ENCODE measurements around the gene GREB1.

DNA sequence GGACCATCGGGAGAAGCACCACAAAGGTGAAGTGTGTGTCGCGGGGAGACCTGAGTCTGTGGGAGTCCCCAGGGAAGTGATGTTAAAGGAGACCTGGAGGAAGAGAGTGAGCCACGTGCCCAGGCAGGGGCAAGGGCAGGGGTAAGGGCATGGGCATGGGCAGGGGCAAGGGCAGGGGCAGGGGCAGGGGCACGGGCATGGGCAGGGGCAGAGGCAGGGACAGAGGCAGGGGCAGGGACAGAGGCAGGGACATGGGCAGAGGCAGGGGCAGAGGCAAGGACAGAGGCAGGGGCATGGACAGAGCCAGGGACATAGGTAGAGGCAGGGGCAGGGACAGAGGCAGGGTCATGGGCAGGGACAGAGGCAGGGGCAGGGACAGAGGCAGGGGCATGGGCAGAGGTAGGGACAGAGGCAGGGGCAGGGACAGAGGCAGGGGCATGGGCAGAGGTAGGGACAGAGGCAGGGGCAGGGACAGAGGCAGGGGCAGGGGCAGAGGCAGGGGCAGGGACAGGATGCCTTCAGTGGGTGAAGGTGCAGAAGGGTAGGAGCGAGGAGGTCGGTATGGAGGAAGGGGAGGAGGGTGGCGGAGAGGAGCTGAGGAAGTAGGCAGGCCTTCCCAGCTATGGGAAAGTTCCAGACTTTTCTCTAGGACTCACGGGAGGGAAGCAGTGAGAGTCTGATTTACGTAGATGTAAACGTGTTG lies 102.9 kb downstream of the GREB1 start:
- TF ChIP-seq TAF1 (IDR thresholded peaks at IDR 0.05; ENCODE audit: low read depth) = no peak
- TF ChIP-seq REST (IDR thresholded peaks at IDR 0.05; ENCODE audit: low read depth) = no peak
- TF ChIP-seq, protein P1, sequence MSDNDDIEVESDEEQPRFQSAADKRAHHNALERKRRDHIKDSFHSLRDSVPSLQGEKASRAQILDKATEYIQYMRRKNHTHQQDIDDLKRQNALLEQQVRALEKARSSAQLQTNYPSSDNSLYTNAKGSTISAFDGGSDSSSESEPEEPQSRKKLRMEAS (IDR thresholded peaks at IDR 0.05) = no peak
- TF ChIP-seq TCF12 (IDR thresholded peaks at IDR 0.05; ENCODE audit: low read depth) = no peak
- no peak for TF ChIP-seq NFIC (IDR thresholded peaks at IDR 0.05)
- no peak for TF ChIP-seq RAD21 (IDR thresholded peaks at IDR 0.05; ENCODE audit: low read depth)
- no peak for TF ChIP-seq FOXM1 (IDR thresholded peaks at IDR 0.05; ENCODE audit: borderline replicate concordance, low read depth)
- TF ChIP-seq EP300 (IDR thresholded peaks at IDR 0.05; ENCODE audit: borderline replicate concordance) = no peak
- TF ChIP-seq YY1 (IDR thresholded peaks at IDR 0.05; ENCODE audit: low read depth) = no peak
- TF ChIP-seq CREB1 (IDR thresholded peaks at IDR 0.05; ENCODE audit: low read depth) = no peak
- no peak for TF ChIP-seq USF1 (IDR thresholded peaks at IDR 0.05)
- no peak for TF ChIP-seq EGR1 (IDR thresholded peaks at IDR 0.05)
- TF ChIP-seq CEBPB (IDR thresholded peaks at IDR 0.05) = no peak
